Cardiac atrium fibroblast (primary cell): Measurements from ENCODE around the gene CLEC18C. TPM values are rescaled to one million over a fixed set of nuclear protein-coding genes. Genes with fewer than 3 reads are reported as not detected.

Experiments
- total RNA-seq: library from RNA; depleted of rRNA; stranded (reverse); fragments of >200 nt; gene quantifications from 2 replicates; pipeline ENCODE4 v1.2.3, GENCODE V29; 2015

The CLEC18C gene
- total RNA-seq, result not detected in 2 replicates

DNA sequence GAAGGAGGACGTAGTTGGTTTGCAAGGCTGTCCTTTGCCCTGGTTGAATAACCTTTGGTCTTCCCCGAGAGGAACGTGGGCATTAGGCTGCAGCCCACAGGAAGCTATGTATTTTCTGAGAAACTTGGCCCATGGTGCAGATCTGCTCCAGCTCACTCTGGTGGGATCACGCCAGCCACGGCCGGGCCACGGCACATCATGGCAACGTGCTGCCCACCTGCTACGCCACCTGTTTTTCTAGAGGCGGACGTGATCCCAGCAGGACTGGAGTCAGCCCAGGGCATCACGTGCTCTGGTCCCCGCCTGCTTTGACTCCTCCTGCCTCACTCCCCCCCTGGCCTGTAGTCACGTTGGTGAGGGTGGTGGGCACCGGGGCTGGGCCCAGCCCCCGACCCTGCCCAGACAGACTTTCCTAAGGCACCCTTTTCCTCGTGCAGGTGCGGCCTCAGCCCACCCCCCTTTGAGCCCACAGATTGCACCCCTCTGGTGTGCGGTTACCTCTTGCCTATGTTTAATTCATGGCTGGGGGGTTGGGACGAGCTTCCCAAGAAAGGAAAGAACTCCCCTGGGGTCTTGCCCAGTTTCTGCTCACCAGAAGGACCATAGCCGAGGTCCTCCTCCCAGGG is at the start of gene CLEC18C:
CLEC18C (plus strand) TSS at position 576 of the 626 bp plus-strand sequence. CDS start 492 bp downstream, outside the sequence.

Other genes starting within 250 kb of the CLEC18C start
- not detected in 2 replicates for gene CLEC18A, start 222.5 kb upstream of the CLEC18C start, total RNA-seq
- 12.5 and 15.9 TPM in 2 replicates for gene PDPR, start 59.5 kb upstream of the CLEC18C start, total RNA-seq
- 17.9 and 23.5 TPM in 2 replicates for gene EXOSC6, start 78.2 kb downstream of the CLEC18C start, total RNA-seq
- gene AARS1, start 115.7 kb downstream of the CLEC18C start, total RNA-seq, result 92.8 and 109 TPM in 2 replicates
- gene DDX19B, start 125.4 kb downstream of the CLEC18C start, total RNA-seq, result 23.2 and 27.4 TPM in 2 replicates
- gene DDX19A, start 173.1 kb downstream of the CLEC18C start, total RNA-seq, result 37.7 and 40.0 TPM in 2 replicates